OCI-LY7 (cell line): Measurements from ENCODE around the gene TLR7. TPM values are rescaled to one million over a fixed set of nuclear protein-coding genes. Genes with fewer than 3 reads are reported as not detected.

Experiments
- BruUV-seq: library from RNA; stranded (reverse); fragments of 400-500 nt; replicated peaks from 2 replicates; lab custom pipeline; 2021; lab: Mats Ljungman, UMichigan
- CTCF ChIA-PET: fragments of 300-600 bp; sonication (Branson Sonifier 250); formaldehyde crosslinking; loops from one replicate; lab custom pipeline; 2022; ENCODE audit warnings: antibody characterized with exemption; ENCODE audit not compliant: unreplicated experiment; lab: Charles Lee
- POLR2A ChIA-PET: fragments of 300-600 bp; sonication (Branson Sonifier 250); formaldehyde crosslinking; loops from one replicate; lab custom pipeline; 2022; ENCODE audit warnings: antibody characterized with exemption; lab: Charles Lee
- DNase-seq: peaks from one replicate; pipeline ENCODE4 v3.0.0-alpha.2; 2015; ENCODE audit warnings: low spot score
- H2AFZ ChIP-seq: fragments of 200-600 bp; sonication (generic), shearing (Covaris generic); 2 replicates; pipeline ENCODE4 v1.6.1; 2014; ENCODE audit warnings: mild to moderate bottlenecking, antibody characterized with exemption, low read length, moderate library complexity
- H3K27ac ChIP-seq: fragments of 200-600 bp; sonication (generic); 2 replicates; pipeline ENCODE4 v1.5.1; 2014; ENCODE audit warnings: mixed run types, low read depth, mild to moderate bottlenecking, moderate library complexity, low read length, inconsistent platforms; ENCODE audit not compliant: poor library complexity, severe bottlenecking
- H3K36me3 ChIP-seq: fragments of 200-600 bp; sonication (generic); 2 replicates; pipeline ENCODE4 v1.6.1; 2014; ENCODE audit warnings: mild to moderate bottlenecking, antibody characterized with exemption, low read length, moderate library complexity, mixed read lengths; ENCODE audit not compliant: insufficient read depth
- H3K4me1 ChIP-seq: fragments of 200-600 bp; sonication (generic); 2 replicates; pipeline ENCODE4 v1.5.1; 2014; ENCODE audit warnings: mild to moderate bottlenecking, low read length; ENCODE audit not compliant: insufficient read depth, poor library complexity, severe bottlenecking
- H3K4me2 ChIP-seq: fragments of 200-600 bp; sonication (generic); 2 replicates; pipeline ENCODE4 v1.6.1; 2014; ENCODE audit warnings: mild to moderate bottlenecking, low read length
- H3K4me3 ChIP-seq: fragments of 200-600 bp; sonication (generic); 2 replicates; pipeline ENCODE4 v1.5.1; 2014; ENCODE audit warnings: mild to moderate bottlenecking, low read depth, low read length; ENCODE audit not compliant: poor library complexity, severe bottlenecking
- H3K79me2 ChIP-seq: fragments of 200-600 bp; sonication (generic); 2 replicates; pipeline ENCODE4 v1.6.1; 2016; ENCODE audit warnings: low read depth, mild to moderate bottlenecking, low read length, moderate library complexity, mixed read lengths; ENCODE audit not compliant: insufficient read depth
- H3K9me2 ChIP-seq: fragments of 200-600 bp; sonication (generic); 2 replicates; pipeline ENCODE4 v1.6.1; 2016; ENCODE audit warnings: mild to moderate bottlenecking, low read length, mixed read lengths; ENCODE audit not compliant: insufficient read depth
- H3K9me3 ChIP-seq: fragments of 200-600 bp; sonication (generic); 2 replicates; pipeline ENCODE4 v1.6.1; 2014; ENCODE audit warnings: mild to moderate bottlenecking, mixed run types, low read length, mixed read lengths
- H4K20me1 ChIP-seq: fragments of 200-600 bp; sonication (generic); 2 replicates; pipeline ENCODE4 v1.6.1; 2014; ENCODE audit warnings: mild to moderate bottlenecking, antibody characterized with exemption, low read length, moderate library complexity, mixed read lengths; ENCODE audit not compliant: insufficient read depth
- EZH2phosphoT487 ChIP-seq: fragments of 200-600 bp; sonication (generic); IDR thresholded peaks from 2 replicates; pipeline ENCODE4 v1.6.1; 2018; ENCODE audit warnings: low read depth, borderline replicate concordance, mild to moderate bottlenecking, mixed run types, antibody characterized with exemption, low read length, moderate library complexity, mixed read lengths
- intact Hi-C: fragments of 100-400 bp; cut with micrococcal nuclease; formaldehyde crosslinking; loops from one replicate; pipeline ENCODE4 v1.10.0; 2022; ENCODE audit not compliant: unreplicated experiment
- total RNA-seq, 2 experiments: library from RNA; depleted of rRNA in 1 of 2; stranded (reverse); fragments of >200 nt in 1 of 2; shearing (Covaris generic) in 1 of 2; gene quantifications; 2 replicates each; pipeline ENCODE4 v1.2.3, GENCODE V29; 2014 to 2022
- TF ChIP-seq, protein P1 (sequence below): fragments of 200-600 bp; sonication (generic); conservative IDR thresholded peaks from 2 replicates; pipeline ENCODE4 v1.5.1; 2014; ENCODE audit warnings: mild to moderate bottlenecking, antibody characterized with exemption, low read length, moderate library complexity, mixed read lengths

Gene TLR7
- total RNA-seq, 2 experiments from 2014 or later = 9.9 to 11.4 TPM

DNA sequence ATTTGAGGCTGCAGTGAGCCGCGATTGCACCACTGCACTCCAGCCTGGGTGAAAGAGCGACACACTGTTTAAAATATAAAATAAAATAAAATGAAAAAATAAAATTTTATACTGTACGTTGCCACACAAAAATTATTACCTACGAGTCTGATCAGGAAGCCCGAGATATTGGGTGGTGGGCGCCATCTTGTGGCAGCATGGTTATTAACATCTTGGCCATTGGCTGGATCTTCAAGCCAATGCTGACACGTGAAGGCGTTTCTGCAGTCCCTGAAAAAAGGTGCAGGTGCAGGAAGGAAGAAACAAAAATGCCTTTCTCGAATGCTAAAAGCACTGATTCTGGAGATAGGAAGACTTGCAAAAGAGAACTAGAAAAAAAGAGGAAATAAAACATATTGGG lies 34.6 kb downstream of the TLR7 start:
- TF ChIP-seq, protein P1, sequence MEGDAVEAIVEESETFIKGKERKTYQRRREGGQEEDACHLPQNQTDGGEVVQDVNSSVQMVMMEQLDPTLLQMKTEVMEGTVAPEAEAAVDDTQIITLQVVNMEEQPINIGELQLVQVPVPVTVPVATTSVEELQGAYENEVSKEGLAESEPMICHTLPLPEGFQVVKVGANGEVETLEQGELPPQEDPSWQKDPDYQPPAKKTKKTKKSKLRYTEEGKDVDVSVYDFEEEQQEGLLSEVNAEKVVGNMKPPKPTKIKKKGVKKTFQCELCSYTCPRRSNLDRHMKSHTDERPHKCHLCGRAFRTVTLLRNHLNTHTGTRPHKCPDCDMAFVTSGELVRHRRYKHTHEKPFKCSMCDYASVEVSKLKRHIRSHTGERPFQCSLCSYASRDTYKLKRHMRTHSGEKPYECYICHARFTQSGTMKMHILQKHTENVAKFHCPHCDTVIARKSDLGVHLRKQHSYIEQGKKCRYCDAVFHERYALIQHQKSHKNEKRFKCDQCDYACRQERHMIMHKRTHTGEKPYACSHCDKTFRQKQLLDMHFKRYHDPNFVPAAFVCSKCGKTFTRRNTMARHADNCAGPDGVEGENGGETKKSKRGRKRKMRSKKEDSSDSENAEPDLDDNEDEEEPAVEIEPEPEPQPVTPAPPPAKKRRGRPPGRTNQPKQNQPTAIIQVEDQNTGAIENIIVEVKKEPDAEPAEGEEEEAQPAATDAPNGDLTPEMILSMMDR = peak; percentile 76
- no peak for TF ChIP-seq EZH2phosphoT487
- no peak overlapping the region for H3K4me3 ChIP-seq
- POLR2A ChIA-PET = interaction anchor here (0.9 kb wide), 1 partner anchor 20 kb away, joined by 3 read pairs; no protein-coding TSS in a partner anchor
- CTCF ChIA-PET = interaction anchor here (1.6 kb wide), 1 partner anchor 108 kb away, joined by 6 read pairs; no protein-coding TSS in a partner anchor
- H3K79me2 ChIP-seq = no peaks in the 10 kb centered on the region
- H3K9me3 ChIP-seq = no peaks in the 10 kb centered on the region
- no TSS peak for BruUV-seq
- no peak overlapping the region for H2AFZ ChIP-seq
- H3K9me2 ChIP-seq = no peaks in the 10 kb centered on the region
- no peaks in the 10 kb centered on the region for H4K20me1 ChIP-seq
- H3K4me2 ChIP-seq = no peak overlapping the region
- no peaks in the 10 kb centered on the region for H3K4me1 ChIP-seq
- H3K36me3 ChIP-seq = no peaks in the 10 kb centered on the region
- intact Hi-C loops = loop anchor here (2.0 kb wide), 1 partner anchor 199 kb away; no protein-coding TSS in a partner anchor
- peak; percentile 70 for DNase-seq
- H3K27ac ChIP-seq = no peak overlapping the region

DNA sequence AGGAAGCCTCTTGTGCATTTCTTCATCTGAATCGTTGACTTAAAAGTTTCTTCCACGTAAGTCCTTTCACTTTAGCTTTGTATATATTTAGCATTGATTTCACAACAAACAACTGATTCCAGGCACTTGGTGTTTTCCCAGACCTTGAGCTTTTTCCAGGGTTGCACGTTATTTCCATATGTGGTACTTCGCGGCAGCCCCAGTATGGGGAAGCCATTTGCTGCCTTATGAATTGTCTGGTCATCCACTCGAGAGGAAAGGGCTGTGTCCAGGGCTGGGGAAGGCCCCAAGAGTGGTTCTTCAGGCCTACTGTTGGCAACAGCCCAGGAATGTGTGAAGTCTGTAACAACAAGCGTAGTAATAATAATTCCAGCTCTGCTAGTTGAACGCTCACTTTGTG lies 36.8 kb downstream of the TLR7 start:
- H2AFZ ChIP-seq = no peak overlapping the region
- ChIA-PET POLR2A (interaction anchor here (0.7 to 1.2 kb wide), 2 partner anchors 32 to 135 kb away, joined by 3 to 5 read pairs; no protein-coding TSS in a partner anchor), CTCF (no interaction called here)
- H3K9me2 ChIP-seq = no peaks in the 10 kb centered on the region
- no peak overlapping the region for H3K4me3 ChIP-seq
- intact Hi-C loops = no loop called here
- no peaks in the 10 kb centered on the region for H3K36me3 ChIP-seq
- no peaks in the 10 kb centered on the region for H3K79me2 ChIP-seq
- no peaks in the 10 kb centered on the region for H3K9me3 ChIP-seq
- TF ChIP-seq EZH2phosphoT487 = no peak
- TF ChIP-seq, protein P1 = no peak
- no peaks in the 10 kb centered on the region for H4K20me1 ChIP-seq
- DNase-seq = no peak
- no peak overlapping the region for H3K27ac ChIP-seq
- no peak overlapping the region for H3K4me2 ChIP-seq
- H3K4me1 ChIP-seq = no peaks in the 10 kb centered on the region
- no TSS peak for BruUV-seq

DNA sequence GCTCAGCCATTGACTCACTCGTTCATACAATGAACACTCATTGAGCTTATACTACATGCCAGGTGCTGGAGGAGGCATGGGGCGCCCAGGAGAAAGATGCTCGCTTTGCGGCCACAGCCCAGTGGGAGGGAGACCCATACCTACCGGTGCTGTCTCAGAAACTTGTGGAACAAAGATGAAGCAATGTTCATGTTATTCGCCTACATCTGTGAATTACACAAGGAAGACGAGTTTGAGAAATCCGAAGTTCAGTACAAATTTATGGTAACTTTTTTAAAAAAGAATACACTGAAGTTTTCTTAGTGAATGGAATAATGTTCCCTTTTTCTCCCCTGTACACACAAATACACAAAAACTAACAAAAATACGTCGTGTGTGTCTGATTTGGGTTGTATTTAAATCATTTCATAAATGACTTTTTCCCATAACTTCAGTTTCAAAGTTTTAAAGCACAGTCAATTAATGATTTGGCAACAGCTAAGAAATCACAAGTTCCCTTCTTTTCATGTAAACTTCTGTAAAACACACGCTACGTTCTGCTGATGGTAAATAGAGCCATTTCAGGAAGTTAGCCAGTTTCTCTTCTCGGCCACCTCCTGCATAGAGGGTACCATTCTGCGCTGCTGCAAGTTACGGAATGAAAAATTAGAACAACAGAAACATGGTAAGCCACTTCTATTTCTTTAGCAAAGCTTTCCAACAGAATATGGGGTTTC lies 39.3 kb downstream of the TLR7 start, which contains the start of gene TLR8:
Gene TLR8, plus strand, starts transcription at position 575 of the 716 bp plus-strand sequence. Its CDS starts 87 bp downstream, at position 662.
- ChIA-PET CTCF (no interaction called here), POLR2A (interaction anchor here (0.6 kb wide), 1 partner anchor 115 kb away, joined by 3 read pairs; the partner anchor contains the start of gene PRPS2)
- Histone ChIP-seq H2AFZ (no peak within 1 kb of the TSS), H3K9me2 (no peaks in the 10 kb centered on the region), H3K27ac (no peak within 1 kb of the TSS), H3K9me3 (no peaks in the 10 kb centered on the region), H3K79me2 (no peaks in the 10 kb centered on the region), H3K4me3 (no peak within 1 kb of the TSS), H3K36me3 (no peaks in the 10 kb centered on the region), H3K4me1 (no peaks in the 10 kb centered on the region), H4K20me1 (no peaks in the 10 kb centered on the region), H3K4me2 (no peak within 1 kb of the TSS)
- intact Hi-C loops = no loop called here
- TF ChIP-seq, protein P1 = no peak
- no peak for TF ChIP-seq EZH2phosphoT487
- BruUV-seq = no TSS peak
- DNase-seq = no peak
